HG02763 (cell line): ENCODE results near the gene CHSY1.

ENCODE experiments used
- ATAC-seq: cut with Tn5 transposase; IDR thresholded peaks from one replicate; pipeline ENCODE4 v1.9.1; 2021; ENCODE audit warnings: mild to moderate bottlenecking, moderate library complexity; ENCODE audit not compliant: unreplicated experiment

Gene CHSY1

GRCh38 chr15:101213147-101213546 is 38.7 kb downstream of the CHSY1 start:
- no peak for ATAC-seq

GRCh38 chr15:101211897-101212296 is 40.0 kb downstream of the CHSY1 start:
- ATAC-seq = no peak

- ATAC-seq = no peak
Observed at GRCh38 chr15:101210466-101210865, 41.4 kb downstream of the CHSY1 start.

GRCh38 chr15:101210058-101210457 is 41.8 kb downstream of the CHSY1 start:
- ATAC-seq = no peak

GRCh38 chr15:101209285-101209845 is 42.5 kb downstream of the CHSY1 start:
- ATAC-seq = no peak

- no peak for ATAC-seq
Observed at GRCh38 chr15:101207867-101208288, 44.0 kb downstream of the CHSY1 start.

GRCh38 chr15:101206176-101206591 is 45.7 kb downstream of the CHSY1 start:
- no peak for ATAC-seq

GRCh38 chr15:101204739-101205535 is 46.9 kb downstream of the CHSY1 start:
- no peak for ATAC-seq

- no peak for ATAC-seq
Observed at GRCh38 chr15:101203607-101204189, 48.1 kb downstream of the CHSY1 start.

GRCh38 chr15:101203029-101203573 is 48.7 kb downstream of the CHSY1 start:
- no peak for ATAC-seq

- ATAC-seq = no peak
Observed at GRCh38 chr15:101201411-101202174, 50.3 kb downstream of the CHSY1 start.

- no peak for ATAC-seq
Observed at GRCh38 chr15:101200181-101200580, 51.7 kb downstream of the CHSY1 start.

- no peak for ATAC-seq
Observed at GRCh38 chr15:101198800-101199199, 53.0 kb downstream of the CHSY1 start.

- no peak for ATAC-seq
Observed at GRCh38 chr15:101198031-101198575, 53.7 kb downstream of the CHSY1 start.

- ATAC-seq = no peak
Observed at GRCh38 chr15:101194546-101195125, 57.2 kb downstream of the CHSY1 start.

- ATAC-seq = no peak
Observed at GRCh38 chr15:101193806-101194545, 57.9 kb downstream of the CHSY1 start.

- no peak for ATAC-seq
Observed at GRCh38 chr15:101193120-101193644, 58.7 kb downstream of the CHSY1 start.

GRCh38 chr15:101192081-101192480 is 59.8 kb downstream of the CHSY1 start:
- ATAC-seq = no peak

- ATAC-seq = no peak
Observed at GRCh38 chr15:101191242-101191641, 60.6 kb downstream of the CHSY1 start.
